CD4-positive, alpha-beta T cell (primary cell): ENCODE measurements around the gene BMS1. TPM values are rescaled to one million over a fixed set of nuclear protein-coding genes. Genes with fewer than 3 reads are reported as not detected.

Experiments used
- ATAC-seq: fragments of 200-7000 bp; cut with Tn5 transposase; one replicate; pipeline ENCODE4 v1.10.0; 2022; ENCODE audit warnings: mild to moderate bottlenecking; ENCODE audit not compliant: poor library complexity
- CTCF ChIA-PET: fragments of 350-600 bp; sonication (Branson Sonifier 250); formaldehyde crosslinking; loops from one replicate; lab custom pipeline; 2021; ENCODE audit warnings: antibody characterized with exemption, inconsistent platforms; lab: Charles Lee
- POLR2A ChIA-PET: fragments of 350-600 bp; sonication (Branson Sonifier 250); formaldehyde crosslinking; loops from one replicate; lab custom pipeline; 2021; ENCODE audit warnings: antibody characterized with exemption, inconsistent platforms; lab: Charles Lee
- DNase-seq, 14 experiments: peaks; one replicate each; pipeline ENCODE4 v3.0.0-alpha.2; 2013 to 2020; ENCODE audit warnings: mixed read lengths in 2 of 14
- H3K27ac ChIP-seq, 2 donors: one replicate each; pipeline versions ENCODE4 v1.5.1 to v1.7.0; 2013; ENCODE audit warnings: low read length in 2 of 2, low read depth in 1 of 2, mild to moderate bottlenecking in 1 of 2
- H3K27me3 ChIP-seq, 2 experiments: 1 replicate in 1 of 2; 2 replicates in 1 of 2; pipeline versions ENCODE4 v1.6.1 to v1.7.0; 2013; ENCODE audit warnings: low read length in 2 of 2, control low read depth in 1 of 2, mild to moderate bottlenecking in 1 of 2, moderate library complexity in 1 of 2; ENCODE audit not compliant: insufficient read depth in 2 of 2, control insufficient read depth in 1 of 2
- H3K36me3 ChIP-seq: one replicate; pipeline ENCODE4 v1.6.1; 2013; ENCODE audit warnings: low read length, control low read depth; ENCODE audit not compliant: insufficient read depth
- H3K4me1 ChIP-seq: one replicate; pipeline ENCODE4 v1.6.1; 2013; ENCODE audit warnings: low read length, control low read depth; ENCODE audit not compliant: insufficient read depth
- H3K4me3 ChIP-seq: one replicate; pipeline ENCODE4 v1.5.1; 2013; ENCODE audit warnings: mild to moderate bottlenecking, low read length, moderate library complexity
- H3K9me3 ChIP-seq, 2 experiments: 1 replicate in 1 of 2; 2 replicates in 1 of 2; pipeline versions ENCODE4 v1.6.1 to v1.7.0; 2013; ENCODE audit warnings: low read length in 2 of 2, mild to moderate bottlenecking in 2 of 2, control low read depth in 1 of 2, moderate library complexity in 1 of 2; ENCODE audit not compliant: control insufficient read depth in 1 of 2, insufficient read depth in 1 of 2
- H3K27ac Mint-ChIP-seq: one replicate; pipeline ENCODE4 v1.8.0; 2020; ENCODE audit warnings: mixed read lengths
- H3K27me3 Mint-ChIP-seq: one replicate; pipeline ENCODE4 v1.8.0; 2021; ENCODE audit warnings: mixed read lengths
- H3K36me3 Mint-ChIP-seq: one replicate; pipeline ENCODE4 v1.8.0; 2021; ENCODE audit warnings: low read depth, mixed read lengths
- H3K4me1 Mint-ChIP-seq: one replicate; pipeline ENCODE4 v1.8.0; 2021; ENCODE audit warnings: low read depth, mixed read lengths
- H3K4me3 Mint-ChIP-seq: one replicate; pipeline ENCODE4 v1.8.0; 2020; ENCODE audit warnings: mild to moderate bottlenecking, mixed read lengths
- H3K9me3 Mint-ChIP-seq: one replicate; pipeline ENCODE4 v1.8.0; 2020; ENCODE audit warnings: mixed read lengths
- intact Hi-C, 2 experiments: fragments of 100-400 bp; cut with DNase I in 1 of 2; cut with micrococcal nuclease in 1 of 2; formaldehyde crosslinking; loops; one replicate each; pipeline versions ENCODE4 v1.15.1 to v1.9.0; 2023 to 2025; cut with DNase I, micrococcal nuclease
- total RNA-seq, 174 experiments: library from RNA in 2 of 174; stranded (reverse) in 2 of 174; gene quantifications; one replicate each; pipeline ENCODE4 v1.2.3 and lab custom pipeline; 2021 to 2026
- TF ChIP-seq, protein P1 (sequence below): fragments of 200-600 bp; IDR thresholded peaks from one replicate; pipeline ENCODE4 v1.8.0; 2022; ENCODE audit warnings: antibody characterized with exemption, mild to moderate bottlenecking

BMS1 gene
- total RNA-seq, 2 experiments from 2014 or later: 13.8 to 15.3 TPM

DNA sequence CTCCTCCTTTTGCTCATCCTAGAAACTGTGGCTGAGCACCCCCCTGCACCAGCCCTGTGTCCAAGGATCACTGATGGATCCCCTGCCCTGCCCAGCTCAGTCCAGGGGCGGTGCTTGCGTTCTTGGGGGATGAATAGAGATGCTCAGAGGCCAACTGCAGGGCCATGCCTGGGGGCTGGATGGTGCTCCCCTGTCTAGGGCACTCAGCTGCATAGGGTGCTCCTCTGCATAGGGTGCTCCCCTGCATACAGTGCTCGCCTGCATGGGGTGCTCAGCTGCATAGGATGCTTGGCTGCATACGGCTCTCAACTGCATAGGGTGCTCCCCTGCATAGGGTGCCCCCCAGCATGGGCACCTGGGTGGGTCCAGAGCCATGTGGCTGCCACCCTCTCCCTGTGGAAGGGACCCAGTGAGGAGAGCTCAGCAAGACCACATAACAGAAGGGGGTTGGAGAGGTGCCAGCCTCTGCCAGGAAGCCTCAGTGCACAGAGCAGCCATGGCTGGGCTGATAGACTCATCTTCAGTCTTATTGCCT lies 95.0 kb downstream of the BMS1 start:
- DNase-seq: no peak
- TF ChIP-seq, protein P1, sequence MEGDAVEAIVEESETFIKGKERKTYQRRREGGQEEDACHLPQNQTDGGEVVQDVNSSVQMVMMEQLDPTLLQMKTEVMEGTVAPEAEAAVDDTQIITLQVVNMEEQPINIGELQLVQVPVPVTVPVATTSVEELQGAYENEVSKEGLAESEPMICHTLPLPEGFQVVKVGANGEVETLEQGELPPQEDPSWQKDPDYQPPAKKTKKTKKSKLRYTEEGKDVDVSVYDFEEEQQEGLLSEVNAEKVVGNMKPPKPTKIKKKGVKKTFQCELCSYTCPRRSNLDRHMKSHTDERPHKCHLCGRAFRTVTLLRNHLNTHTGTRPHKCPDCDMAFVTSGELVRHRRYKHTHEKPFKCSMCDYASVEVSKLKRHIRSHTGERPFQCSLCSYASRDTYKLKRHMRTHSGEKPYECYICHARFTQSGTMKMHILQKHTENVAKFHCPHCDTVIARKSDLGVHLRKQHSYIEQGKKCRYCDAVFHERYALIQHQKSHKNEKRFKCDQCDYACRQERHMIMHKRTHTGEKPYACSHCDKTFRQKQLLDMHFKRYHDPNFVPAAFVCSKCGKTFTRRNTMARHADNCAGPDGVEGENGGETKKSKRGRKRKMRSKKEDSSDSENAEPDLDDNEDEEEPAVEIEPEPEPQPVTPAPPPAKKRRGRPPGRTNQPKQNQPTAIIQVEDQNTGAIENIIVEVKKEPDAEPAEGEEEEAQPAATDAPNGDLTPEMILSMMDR: no peak
- Mint-ChIP-seq H3K36me3 (no peaks in the 10 kb centered on the region), H3K4me1 (no peaks in the 10 kb centered on the region), H3K27me3 (no peaks in the 10 kb centered on the region), H3K9me3 (peaks cover 5% of the 10 kb centered on the region), H3K4me3 (no peak overlapping the region), H3K27ac (no peak overlapping the region)
- H3K36me3 ChIP-seq: no peaks in the 10 kb centered on the region
- ChIA-PET CTCF (no interaction called here), POLR2A (no interaction called here)
- no peaks in the 10 kb centered on the region for H3K4me1 ChIP-seq
- intact Hi-C loops: no loop called here
- H3K27me3 ChIP-seq: peaks cover 0 to 3% of the 10 kb centered on the region in 2 experiments
- H3K9me3 ChIP-seq: peaks cover 1 to 32% of the 10 kb centered on the region in 2 experiments
- no peak overlapping the region for H3K27ac ChIP-seq
- ATAC-seq: no peak
- H3K4me3 ChIP-seq: no peak overlapping the region

DNA sequence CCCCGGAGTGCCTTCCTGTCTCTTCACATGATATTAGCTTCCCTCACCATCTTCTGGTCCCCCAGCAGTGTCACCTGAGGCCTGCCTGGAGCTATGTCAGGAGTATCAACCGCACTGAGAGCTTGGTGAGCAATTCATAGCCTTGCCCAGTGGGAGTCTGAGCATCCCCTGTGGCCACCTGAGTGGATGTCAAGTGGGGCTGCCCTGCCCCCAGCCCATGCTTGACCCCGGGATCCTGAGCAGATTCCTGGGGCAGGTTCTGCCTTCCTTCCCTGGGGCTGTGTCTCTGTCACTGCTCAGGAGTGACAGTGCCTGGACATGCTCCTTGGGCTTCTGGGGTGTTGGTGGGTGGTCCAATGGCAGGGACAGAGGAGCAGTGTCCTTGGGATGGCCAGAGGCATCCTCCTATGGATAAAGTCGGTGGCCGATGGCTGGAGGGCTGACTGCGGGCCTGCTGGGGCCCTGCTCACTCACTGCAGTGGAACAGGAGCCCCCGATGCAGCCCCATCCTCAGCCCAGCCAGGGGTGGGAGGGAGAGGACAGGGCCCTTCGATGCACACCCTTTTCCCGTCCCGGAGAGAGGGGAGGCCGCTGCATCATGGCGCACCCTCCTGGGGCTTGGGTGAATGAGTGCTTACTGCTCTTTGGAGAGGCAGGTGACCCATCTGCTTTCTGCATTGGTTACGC lies 95.7 kb downstream of the BMS1 start:
- no peak overlapping the region for H3K4me3 ChIP-seq
- DNase-seq (no peak), ATAC-seq (no peak)
- no peaks in the 10 kb centered on the region for H3K27me3 Mint-ChIP-seq
- intact Hi-C loops: no loop called here
- no peak overlapping the region for H3K27ac Mint-ChIP-seq
- H3K4me3 Mint-ChIP-seq: no peak overlapping the region
- H3K27ac ChIP-seq: no peak overlapping the region
- H3K4me1 Mint-ChIP-seq: no peaks in the 10 kb centered on the region
- TF ChIP-seq, protein P1: no peak
- H3K36me3 Mint-ChIP-seq: no peaks in the 10 kb centered on the region
- H3K27me3 ChIP-seq: peaks cover 0 to 3% of the 10 kb centered on the region in 2 experiments
- H3K4me1 ChIP-seq: no peaks in the 10 kb centered on the region
- H3K36me3 ChIP-seq: no peaks in the 10 kb centered on the region
- POLR2A ChIA-PET: no interaction called here
- CTCF ChIA-PET: no interaction called here
- peaks cover 7% of the 10 kb centered on the region for H3K9me3 Mint-ChIP-seq
- H3K9me3 ChIP-seq: peaks cover 6 to 32% of the 10 kb centered on the region in 2 experiments

DNA sequence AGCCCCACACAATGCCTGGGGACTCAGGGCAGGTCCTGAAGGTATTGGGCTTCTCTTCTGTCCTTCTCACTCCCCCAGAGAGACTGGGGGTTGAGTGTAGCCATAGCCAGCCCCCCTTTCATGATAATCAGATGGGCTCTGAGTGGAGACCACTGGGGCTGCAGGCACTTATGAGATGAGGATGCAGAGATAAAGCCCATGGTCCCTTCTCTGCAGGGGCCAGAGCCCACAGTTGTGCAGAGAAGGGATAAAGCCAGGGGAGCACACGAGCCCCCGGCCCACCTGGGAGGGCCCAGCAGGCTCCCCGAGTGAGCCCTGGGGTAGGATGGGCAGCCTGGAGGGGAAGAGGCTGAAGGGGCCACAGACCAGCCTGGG lies 96.2 kb downstream of the BMS1 start:
- no peak for ATAC-seq
- Mint-ChIP-seq H3K9me3 (peaks cover 7% of the 10 kb centered on the region), H3K4me3 (no peak overlapping the region), H3K4me1 (no peaks in the 10 kb centered on the region), H3K27ac (no peak overlapping the region), H3K27me3 (no peaks in the 10 kb centered on the region), H3K36me3 (no peaks in the 10 kb centered on the region)
- peaks cover 6 to 32% of the 10 kb centered on the region in 2 experiments for H3K9me3 ChIP-seq
- peaks cover 0 to 3% of the 10 kb centered on the region in 2 experiments for H3K27me3 ChIP-seq
- DNase-seq: no peak
- TF ChIP-seq, protein P1: no peak
- ChIA-PET CTCF (no interaction called here), POLR2A (no interaction called here)
- no peak overlapping the region for H3K27ac ChIP-seq
- intact Hi-C loops: no loop called here
- H3K4me3 ChIP-seq: no peak overlapping the region
- H3K36me3 ChIP-seq: no peaks in the 10 kb centered on the region
- H3K4me1 ChIP-seq: no peaks in the 10 kb centered on the region
